ENCODE data around the gene MED12L. TPM values are rescaled to one million over a fixed set of nuclear protein-coding genes. Genes with fewer than 3 reads are reported as not detected.
A peak's percentile ranks its signal among the peaks of the same experiment; 100 is the strongest.
"Not testable (repeated sequence)": the region's sequence is repeated elsewhere in the genome, so short reads cannot be mapped to it uniquely, and the experiment has no call there.

MED12L gene
- total RNA-seq, 1 experiment from 2014 or later: 0.29 TPM

DNA sequence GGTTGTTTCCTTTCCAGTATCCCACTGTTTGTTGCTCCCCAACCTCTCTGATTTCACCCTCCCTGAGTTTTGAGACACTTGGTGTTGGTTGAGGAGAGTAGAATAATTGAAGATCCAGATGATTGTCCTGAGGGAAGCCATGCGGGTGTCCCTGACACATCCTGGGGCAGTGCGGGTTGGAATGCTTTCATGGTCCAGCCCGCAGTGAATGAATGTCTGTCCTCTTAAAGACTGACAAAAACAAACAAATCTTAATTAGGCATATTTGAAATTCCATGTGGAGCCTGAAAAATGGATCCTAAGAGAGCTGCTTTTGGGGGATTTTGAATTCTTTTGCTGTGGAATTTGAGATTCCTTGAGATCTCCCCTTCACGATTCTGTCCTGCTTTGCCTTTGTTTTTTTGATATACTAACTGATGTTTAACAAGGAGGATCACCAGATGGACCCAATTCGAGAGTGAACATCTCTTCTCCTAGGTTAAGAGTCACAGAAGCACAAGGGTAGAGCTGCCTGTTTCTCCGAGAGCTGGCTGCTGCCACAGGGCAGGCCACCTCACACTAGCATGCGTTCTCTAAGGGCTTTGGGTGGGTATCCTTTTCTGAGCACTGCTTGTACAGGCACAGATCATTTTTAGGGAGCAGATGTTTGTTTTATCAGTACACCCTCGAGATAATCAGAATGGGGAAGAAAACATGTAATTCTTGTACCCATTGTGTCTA is 70.1 kb downstream of the MED12L start:
- Histone ChIP-seq H3K36me3 (no peaks in the 10 kb centered on the region), H3K4me1 (replicated peaks) (peaks cover 17% of the 10 kb centered on the region), H3K27ac (peak overlapping the region; percentile 21; the same call in 1 of the 2 replicates), H3K9me3 (replicated peaks) (no peaks in the 10 kb centered on the region), H3K4me3 (no peak overlapping the region), H3K27me3 (replicated peaks) (no peaks in the 10 kb centered on the region; the same call in 1 of the 2 replicates)
- DNase-seq (ENCODE audit: low read depth in 1 of 2, low spot score in 2 of 2): peak; percentile 53 to 65

DNA sequence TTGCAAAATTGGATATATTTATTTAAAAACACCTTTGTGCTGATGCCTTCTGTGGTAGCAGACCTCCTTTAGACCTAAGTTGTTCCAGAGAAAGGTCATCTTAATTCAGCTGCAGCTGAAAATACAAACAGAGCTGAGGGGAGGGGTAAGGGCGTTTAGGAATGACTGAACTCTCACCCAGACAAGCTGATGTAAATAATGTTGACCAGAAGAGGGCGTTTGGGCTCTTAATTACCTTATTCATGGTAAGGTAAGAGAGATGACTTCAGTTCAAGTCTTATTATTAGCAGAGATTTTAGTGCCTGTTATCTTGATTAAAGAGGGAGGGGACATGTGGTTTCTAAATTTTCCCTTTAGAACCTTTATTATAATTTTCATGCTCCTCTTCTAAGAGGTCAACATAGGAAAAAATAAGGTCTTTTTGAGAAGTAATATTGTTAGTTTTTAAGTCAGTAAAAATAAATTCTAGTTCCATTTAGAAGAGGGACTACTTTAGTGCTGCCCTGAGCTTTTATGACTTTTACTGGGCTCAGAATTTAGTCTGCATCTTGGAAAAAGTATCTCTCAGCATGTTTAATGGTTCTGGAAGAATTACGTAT is 71.3 kb downstream of the MED12L start:
- DNase-seq (ENCODE audit: low read depth in 1 of 2, low spot score in 2 of 2): peak in 1 of 2 experiments; percentile 31
- Histone ChIP-seq H3K4me1 (replicated peaks) (peaks cover 17% of the 10 kb centered on the region), H3K36me3 (no peaks in the 10 kb centered on the region), H3K27ac (no peak overlapping the region), H3K27me3 (replicated peaks) (no peaks in the 10 kb centered on the region; the same call in 1 of the 2 replicates), H3K4me3 (no peak overlapping the region), H3K9me3 (replicated peaks) (no peaks in the 10 kb centered on the region)

DNA sequence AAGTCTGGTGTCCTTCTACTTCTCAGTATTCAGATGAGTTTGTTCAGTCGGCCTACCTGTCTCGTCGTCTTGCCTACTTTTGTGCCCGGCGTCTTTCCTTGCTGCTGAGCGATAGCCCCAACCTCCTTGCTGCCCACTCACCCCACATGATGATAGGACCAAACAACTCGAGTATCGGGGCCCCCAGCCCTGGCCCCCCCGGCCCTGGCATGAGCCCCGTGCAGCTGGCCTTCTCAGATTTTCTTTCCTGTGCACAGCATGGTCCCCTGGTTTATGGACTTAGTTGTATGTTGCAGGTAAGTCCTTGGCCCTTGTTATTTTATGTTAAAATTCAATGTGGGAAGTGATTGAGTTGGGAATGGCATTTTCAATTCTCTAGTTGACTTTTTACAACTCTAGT is 74.3 kb downstream of the MED12L start:
- no peak overlapping the region for H3K4me3 ChIP-seq
- H3K9me3 ChIP-seq (replicated peaks): no peaks in the 10 kb centered on the region
- H3K36me3 ChIP-seq: no peaks in the 10 kb centered on the region
- no peak overlapping the region for H3K27ac ChIP-seq
- H3K27me3 ChIP-seq (replicated peaks): no peaks in the 10 kb centered on the region; the same call in 1 of the 2 replicates
- H3K4me1 ChIP-seq (replicated peaks): peaks cover 17% of the 10 kb centered on the region
- DNase-seq (ENCODE audit: low read depth in 1 of 2, low spot score in 2 of 2): no peak

DNA sequence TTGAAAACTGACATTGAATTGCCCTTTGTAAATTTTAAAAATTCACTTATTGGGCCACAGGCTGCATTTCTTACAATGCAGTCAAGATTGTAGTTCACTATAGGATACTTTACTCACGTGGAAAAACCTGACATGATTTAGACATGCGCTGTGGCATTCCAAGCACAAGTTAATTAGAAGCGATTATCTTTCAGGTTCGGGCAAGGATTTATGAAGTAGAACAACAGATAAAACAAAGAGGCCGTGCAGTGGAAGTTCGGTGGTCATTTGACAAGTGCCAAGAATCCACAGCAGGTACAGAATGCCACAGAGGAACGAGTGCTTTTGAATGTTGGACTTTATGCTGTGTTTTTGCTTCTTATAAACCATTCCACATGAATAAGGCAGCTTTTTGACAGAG is 79.8 kb downstream of the MED12L start:
- no peaks in the 10 kb centered on the region for H3K9me3 ChIP-seq (replicated peaks)
- peaks cover 7% of the 10 kb centered on the region; the same call in 1 of the 2 replicates for H3K27me3 ChIP-seq (replicated peaks)
- no peaks in the 10 kb centered on the region for H3K36me3 ChIP-seq
- DNase-seq (ENCODE audit: low read depth in 1 of 2, low spot score in 2 of 2): no peak
- no peak overlapping the region for H3K4me3 ChIP-seq
- H3K4me1 ChIP-seq (replicated peaks): no peaks in the 10 kb centered on the region
- H3K27ac ChIP-seq: no peak overlapping the region

DNA sequence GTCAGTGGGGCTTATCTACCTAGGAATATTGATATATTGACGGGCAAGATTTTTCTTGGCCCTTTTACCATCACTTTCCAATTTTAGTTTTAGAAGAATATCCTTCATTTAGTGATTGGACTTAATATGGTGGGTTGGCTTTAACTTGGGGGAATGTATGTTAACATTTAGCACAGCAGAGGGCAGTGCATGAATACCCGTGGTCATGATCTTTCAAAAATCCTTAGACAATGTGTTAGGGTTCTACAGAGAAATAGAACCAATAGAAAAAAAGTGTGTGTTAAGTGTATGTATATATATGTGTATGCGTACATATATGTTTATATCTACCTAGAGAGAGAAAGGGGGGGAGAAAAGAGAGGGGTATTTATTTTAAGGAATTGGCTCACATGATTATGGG is 80.7 kb downstream of the MED12L start:
- Histone ChIP-seq H3K9me3 (replicated peaks) (no peaks in the 10 kb centered on the region), H3K27ac (no peak overlapping the region), H3K36me3 (no peaks in the 10 kb centered on the region), H3K4me3 (no peak overlapping the region), H3K4me1 (replicated peaks) (no peaks in the 10 kb centered on the region), H3K27me3 (replicated peaks) (peaks cover 7% of the 10 kb centered on the region; the same call in 1 of the 2 replicates)
- no peak for DNase-seq (ENCODE audit: low read depth in 1 of 2, low spot score in 2 of 2)

DNA sequence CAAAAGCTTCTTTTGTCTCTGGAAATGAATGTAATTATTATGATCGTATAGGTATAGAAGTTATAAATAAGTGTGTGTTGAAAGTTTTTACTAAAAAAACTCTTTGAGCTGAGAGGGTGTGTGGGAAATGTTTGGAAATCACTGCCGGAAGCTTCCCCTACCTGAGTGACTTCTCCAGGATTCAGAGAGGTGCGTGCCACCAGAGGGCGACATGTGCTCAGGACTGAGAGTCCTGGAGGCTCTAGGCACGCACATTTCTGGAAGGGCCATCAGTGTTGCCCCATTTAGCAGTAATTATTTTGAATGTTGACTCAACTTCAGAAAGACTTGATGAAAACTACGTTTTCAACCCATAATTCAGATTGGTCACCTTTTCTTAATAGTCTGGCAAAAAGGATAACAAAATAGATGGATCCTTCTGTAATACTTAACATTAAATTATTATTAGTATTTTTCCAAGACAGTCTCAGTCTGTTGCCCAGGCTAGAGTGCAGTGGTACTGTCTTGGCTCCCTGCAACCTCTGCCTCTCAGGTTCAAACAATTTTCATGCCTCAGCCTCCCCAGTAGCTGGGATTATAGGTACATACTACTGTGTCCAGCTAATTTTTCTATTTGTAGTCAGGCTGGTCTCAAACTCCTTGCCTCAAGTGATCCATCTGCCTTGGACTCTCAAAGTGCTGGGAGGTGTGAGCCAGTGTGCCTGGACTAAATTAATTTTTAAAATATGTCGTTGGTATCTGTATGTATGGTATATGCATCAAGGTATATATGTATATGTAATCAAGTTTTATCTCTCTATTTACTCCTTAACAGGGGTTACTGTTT is 83.0 kb downstream of the MED12L start:
- Histone ChIP-seq H3K4me3 (no peak overlapping the region), H3K4me1 (replicated peaks) (no peaks in the 10 kb centered on the region), H3K36me3 (no peaks in the 10 kb centered on the region), H3K9me3 (replicated peaks) (no peaks in the 10 kb centered on the region), H3K27me3 (replicated peaks) (peaks cover 7% of the 10 kb centered on the region; the same call in 1 of the 2 replicates), H3K27ac (no peak overlapping the region)
- DNase-seq (ENCODE audit: low read depth in 1 of 2, low spot score in 2 of 2): peak; percentile 39 to 68

DNA sequence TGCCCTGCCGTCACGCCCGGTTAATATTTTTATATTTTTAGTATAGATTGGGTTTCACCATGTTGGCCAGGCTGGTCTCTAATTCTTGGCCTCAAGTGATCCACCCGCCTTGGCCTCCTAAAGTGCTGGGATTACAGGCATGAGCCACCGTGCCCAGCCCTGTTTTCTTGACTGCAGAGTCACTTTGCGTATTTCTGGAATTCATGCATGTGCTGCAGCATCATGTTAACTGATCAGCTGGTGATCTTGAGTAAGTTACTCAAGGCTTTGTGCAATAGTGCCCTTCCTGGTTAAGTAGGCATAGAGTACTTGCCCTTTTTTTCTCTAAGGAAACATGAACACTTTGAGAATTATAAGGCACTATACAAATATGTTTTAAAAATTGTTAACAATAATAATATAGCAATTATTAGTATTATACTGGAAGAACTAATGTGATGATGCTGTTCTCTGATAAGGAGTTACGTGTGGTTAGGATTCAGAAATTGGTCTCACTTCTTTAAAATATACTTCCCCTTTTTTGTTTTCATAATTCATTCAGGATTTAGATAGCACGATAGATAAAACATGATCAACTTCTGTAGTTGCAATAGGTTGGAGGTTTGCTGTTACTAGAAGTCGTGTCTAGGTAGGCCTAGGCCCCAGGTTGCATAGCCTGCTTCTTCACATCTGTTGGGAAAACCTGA is 83.9 kb downstream of the MED12L start:
- no peaks in the 10 kb centered on the region for H3K9me3 ChIP-seq (replicated peaks)
- H3K27me3 ChIP-seq (replicated peaks): peaks cover 7% of the 10 kb centered on the region; the same call in 1 of the 2 replicates
- no peaks in the 10 kb centered on the region for H3K4me1 ChIP-seq (replicated peaks)
- no peak overlapping the region for H3K4me3 ChIP-seq
- no peaks in the 10 kb centered on the region for H3K36me3 ChIP-seq
- DNase-seq (ENCODE audit: low read depth in 1 of 2, low spot score in 2 of 2): no peak
- H3K27ac ChIP-seq: no peak overlapping the region

DNA sequence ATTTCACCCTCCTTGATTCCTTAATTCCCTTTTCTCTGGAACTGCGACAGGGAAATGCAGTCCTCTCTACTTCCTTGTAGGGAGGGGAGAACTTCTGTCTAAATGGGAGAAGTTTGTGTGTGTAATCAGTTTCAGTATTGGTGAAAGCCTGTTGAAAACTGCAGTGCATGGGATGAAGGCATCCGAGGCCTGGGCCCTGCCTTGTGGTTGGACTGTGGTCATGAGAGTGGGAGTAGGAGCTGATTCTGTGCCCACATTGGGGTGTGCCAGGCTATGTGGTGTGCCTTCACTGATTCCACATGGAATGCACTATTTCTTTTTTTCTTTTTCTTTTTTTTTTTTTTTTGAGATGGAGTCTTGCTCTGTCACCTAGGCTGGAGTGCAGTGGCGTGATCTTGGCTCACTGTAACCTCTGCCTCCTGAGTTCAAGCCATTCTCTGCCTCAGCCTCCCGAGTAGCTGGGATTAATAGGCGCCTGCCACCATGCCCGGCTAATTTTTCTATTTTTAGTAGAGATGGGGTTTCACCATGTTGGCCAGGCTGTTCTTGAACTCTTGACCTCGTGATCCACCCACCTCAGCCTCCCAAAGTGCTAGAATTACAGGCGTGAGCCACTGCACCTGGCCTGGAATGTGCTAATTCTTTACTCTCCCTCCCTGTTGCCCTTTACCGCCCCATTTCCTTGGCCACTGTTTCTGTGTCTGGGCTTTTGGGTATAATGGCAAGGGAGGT is 84.7 kb downstream of the MED12L start:
- H3K4me1 ChIP-seq (replicated peaks); H3K9me3 ChIP-seq (replicated peaks); H3K27me3 ChIP-seq (replicated peaks); H3K4me3 ChIP-seq; H3K27ac ChIP-seq; H3K36me3 ChIP-seq; DNase-seq (ENCODE audit: low read depth in 1 of 2, low spot score in 2 of 2): not testable (repeated sequence)

DNA sequence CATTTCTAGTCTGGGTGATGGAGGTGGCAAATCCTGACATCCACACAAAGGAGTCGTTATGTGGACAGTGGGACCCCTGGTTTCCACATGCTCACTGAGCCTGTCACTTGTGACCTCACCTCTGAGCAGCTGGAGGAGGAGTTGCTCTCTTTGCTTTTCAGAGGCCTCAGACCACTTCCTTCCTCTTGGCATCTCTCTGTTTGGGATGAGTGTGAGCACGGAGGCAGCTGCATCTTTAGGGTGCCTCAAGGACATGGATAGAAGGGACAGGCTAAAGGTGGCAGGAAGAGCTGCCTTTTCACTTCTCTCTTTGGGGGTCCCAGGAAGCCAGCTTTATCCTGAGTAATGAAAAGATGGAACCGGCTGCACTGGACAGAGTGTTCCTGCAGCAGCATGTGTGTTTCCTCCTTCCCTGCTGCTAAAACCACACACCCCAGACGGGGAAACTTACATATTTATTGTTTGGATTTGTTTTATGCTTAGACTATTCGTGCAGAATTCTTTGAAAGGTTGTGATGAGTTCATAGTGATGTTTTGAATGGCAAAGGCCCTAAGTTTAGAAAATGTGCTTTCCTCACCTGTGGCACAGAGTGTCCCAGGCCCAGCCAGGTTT is 85.8 kb downstream of the MED12L start:
- Histone ChIP-seq H3K36me3 (no peaks in the 10 kb centered on the region), H3K27me3 (replicated peaks) (0 out of 2 replicates have a peak, but pooled peaks cover 3% of the 10 kb centered on the region), H3K27ac (no peak overlapping the region), H3K4me3 (no peak overlapping the region), H3K4me1 (replicated peaks) (no peaks in the 10 kb centered on the region), H3K9me3 (replicated peaks) (no peaks in the 10 kb centered on the region)
- no peak for DNase-seq (ENCODE audit: low read depth in 1 of 2, low spot score in 2 of 2)

DNA sequence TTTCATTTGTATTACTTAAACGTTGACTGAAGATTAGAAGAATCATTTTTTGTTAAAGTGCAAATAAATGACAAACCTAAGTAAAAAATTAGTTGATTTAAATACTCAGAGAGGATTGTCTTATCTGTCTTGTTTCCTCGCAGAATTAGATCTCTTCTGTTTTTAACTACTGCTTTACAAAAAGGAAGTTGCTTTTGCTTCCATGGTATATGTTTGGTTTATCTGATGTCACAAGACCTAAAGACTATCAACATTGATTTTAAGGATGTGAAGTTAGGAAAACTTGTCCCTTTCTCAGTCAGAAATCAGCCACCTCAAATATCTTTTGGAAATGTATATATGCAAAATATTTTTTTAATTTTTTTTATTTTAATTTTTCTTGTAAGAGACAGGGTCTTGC is 88.9 kb downstream of the MED12L start:
- Histone ChIP-seq H3K9me3 (replicated peaks) (no peaks in the 10 kb centered on the region), H3K36me3 (no peaks in the 10 kb centered on the region), H3K27ac (no peak overlapping the region), H3K4me3 (no peak overlapping the region), H3K4me1 (replicated peaks) (no peaks in the 10 kb centered on the region), H3K27me3 (replicated peaks) (no peaks in the 10 kb centered on the region)
- no peak for DNase-seq (ENCODE audit: low read depth in 1 of 2, low spot score in 2 of 2)

DNA sequence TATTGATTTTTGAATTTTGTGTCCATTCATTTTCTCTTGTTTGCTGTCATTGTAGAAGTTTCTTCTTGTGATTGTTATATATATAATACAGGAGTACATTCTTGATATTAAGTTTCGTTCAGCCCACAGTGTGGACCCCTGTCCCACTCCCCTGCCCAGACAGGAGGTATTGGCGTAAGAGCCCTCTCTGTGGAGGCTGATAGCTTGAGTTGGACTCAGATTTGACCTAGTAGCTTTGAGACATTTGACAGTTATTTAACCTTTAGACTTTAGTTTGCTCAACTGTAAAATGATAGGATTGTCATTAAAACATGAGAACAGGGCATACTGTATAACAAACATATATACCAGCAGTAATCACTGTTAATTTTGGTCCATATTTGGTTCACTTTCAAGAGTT is 90.5 kb downstream of the MED12L start:
- H3K27ac ChIP-seq: no peak overlapping the region
- H3K4me3 ChIP-seq: no peak overlapping the region
- no peak for DNase-seq (ENCODE audit: low read depth in 1 of 2, low spot score in 2 of 2)
- H3K9me3 ChIP-seq (replicated peaks): no peaks in the 10 kb centered on the region
- H3K36me3 ChIP-seq: no peaks in the 10 kb centered on the region
- H3K4me1 ChIP-seq (replicated peaks): no peaks in the 10 kb centered on the region
- H3K27me3 ChIP-seq (replicated peaks): peaks cover 5% of the 10 kb centered on the region; the same call in 1 of the 2 replicates

DNA sequence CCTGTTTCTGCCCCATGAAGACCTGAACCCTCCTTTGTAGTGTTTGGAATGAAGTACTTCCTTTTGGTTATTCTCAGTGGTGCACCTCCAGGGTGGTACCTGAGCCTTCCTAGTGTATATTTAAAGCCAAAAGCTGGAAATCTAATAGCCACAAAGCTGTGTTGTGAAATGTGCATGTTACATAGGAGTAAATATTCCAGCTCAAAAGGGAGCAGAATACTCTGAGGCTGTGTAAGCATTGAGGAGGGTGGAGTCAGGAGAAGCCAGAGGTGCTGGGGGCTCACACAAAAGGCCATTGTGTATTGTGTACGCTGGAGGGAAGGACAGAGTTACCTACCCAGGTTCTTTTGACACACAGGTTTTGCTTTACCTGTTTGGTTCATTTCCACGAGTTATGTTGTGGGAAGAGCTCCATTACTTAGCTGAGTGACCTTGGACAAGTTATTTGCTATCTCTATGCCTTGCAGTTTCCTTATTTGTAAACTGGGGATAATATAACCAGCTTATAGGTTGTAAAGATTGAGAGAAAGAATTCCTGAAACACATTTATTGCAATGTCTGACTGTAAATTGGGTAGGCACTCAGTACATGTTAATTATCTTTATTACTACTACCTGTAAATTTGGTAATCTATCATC is 92.9 kb downstream of the MED12L start:
- Histone ChIP-seq H3K27ac (no peak overlapping the region), H3K4me3 (no peak overlapping the region), H3K9me3 (replicated peaks) (no peaks in the 10 kb centered on the region), H3K27me3 (replicated peaks) (peaks cover 5% of the 10 kb centered on the region; the same call in 1 of the 2 replicates), H3K36me3 (no peaks in the 10 kb centered on the region), H3K4me1 (replicated peaks) (no peaks in the 10 kb centered on the region)
- no peak for DNase-seq (ENCODE audit: low read depth in 1 of 2, low spot score in 2 of 2)
